Vagina (tissue), 2 donors: ENCODE results near the gene CEMIP.
A peak's percentile ranks its signal among the peaks of the same experiment; 100 is the strongest.

Source experiments
- POLR2A ChIP-seq, 2 donors: fragments of 450-650 bp; IDR thresholded peaks; one replicate each; pipeline ENCODE4 v1.6.1; 2017; ENCODE audit warnings: antibody characterized with exemption in 2 of 2, mild to moderate bottlenecking in 2 of 2, moderate library complexity in 2 of 2
- TF ChIP-seq, protein P1 (sequence below), 3 experiments: fragments of 450-650 bp in 2 of 3; fragments of 200-600 bp in 1 of 3; sonication (generic) in 1 of 3; IDR thresholded peaks; one replicate each; pipeline ENCODE4 v1.5.1; 2017 to 2019; ENCODE audit warnings: antibody characterized with exemption in 3 of 3, mild to moderate bottlenecking in 2 of 3, moderate library complexity in 2 of 3

DNA sequence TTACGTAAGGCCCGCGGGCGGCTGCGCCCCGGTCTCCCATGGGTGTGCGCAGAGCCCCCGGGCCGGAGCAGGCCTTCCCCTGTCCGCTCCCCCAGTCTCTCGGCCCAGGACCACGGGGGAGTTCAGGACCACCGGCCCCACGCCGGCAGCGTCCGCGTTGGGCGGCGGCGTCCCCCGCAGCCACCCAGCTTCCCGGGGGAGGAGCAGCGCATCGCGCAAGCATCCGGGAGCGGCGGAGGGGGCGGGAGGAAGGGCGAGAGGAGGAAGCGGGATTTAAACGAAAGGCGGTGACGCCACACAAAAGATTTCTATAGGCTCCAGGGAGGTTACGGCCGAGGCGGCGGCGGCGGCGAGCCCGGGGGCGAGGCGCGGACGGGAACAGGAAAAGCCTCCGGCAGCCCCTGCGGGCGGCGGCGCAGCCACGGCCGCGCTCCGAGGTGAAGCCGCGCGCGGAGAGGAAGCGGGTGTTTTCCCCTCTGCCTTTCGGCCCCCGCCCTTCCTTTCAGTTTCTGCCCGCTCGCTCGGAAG is 221.5 kb downstream of the CEMIP start, which contains the start of gene TLNRD1:
- TF ChIP-seq POLR2A (IDR thresholded peaks at IDR 0.05) = peak in 1 of 2 donors; percentile 84
- TF ChIP-seq, protein P1, sequence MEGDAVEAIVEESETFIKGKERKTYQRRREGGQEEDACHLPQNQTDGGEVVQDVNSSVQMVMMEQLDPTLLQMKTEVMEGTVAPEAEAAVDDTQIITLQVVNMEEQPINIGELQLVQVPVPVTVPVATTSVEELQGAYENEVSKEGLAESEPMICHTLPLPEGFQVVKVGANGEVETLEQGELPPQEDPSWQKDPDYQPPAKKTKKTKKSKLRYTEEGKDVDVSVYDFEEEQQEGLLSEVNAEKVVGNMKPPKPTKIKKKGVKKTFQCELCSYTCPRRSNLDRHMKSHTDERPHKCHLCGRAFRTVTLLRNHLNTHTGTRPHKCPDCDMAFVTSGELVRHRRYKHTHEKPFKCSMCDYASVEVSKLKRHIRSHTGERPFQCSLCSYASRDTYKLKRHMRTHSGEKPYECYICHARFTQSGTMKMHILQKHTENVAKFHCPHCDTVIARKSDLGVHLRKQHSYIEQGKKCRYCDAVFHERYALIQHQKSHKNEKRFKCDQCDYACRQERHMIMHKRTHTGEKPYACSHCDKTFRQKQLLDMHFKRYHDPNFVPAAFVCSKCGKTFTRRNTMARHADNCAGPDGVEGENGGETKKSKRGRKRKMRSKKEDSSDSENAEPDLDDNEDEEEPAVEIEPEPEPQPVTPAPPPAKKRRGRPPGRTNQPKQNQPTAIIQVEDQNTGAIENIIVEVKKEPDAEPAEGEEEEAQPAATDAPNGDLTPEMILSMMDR (IDR thresholded peaks at IDR 0.05) = no peak
